Endothelial cell (in vitro differentiated cells): ENCODE results near the gene DNAH9. TPM values are rescaled to one million over a fixed set of nuclear protein-coding genes. Genes with fewer than 3 reads are reported as not detected.

ENCODE experiments used
- DNase-seq: peaks from one replicate; pipeline ENCODE4 v3.0.0; 2021; ENCODE audit warnings: low spot score
- H3K27ac Mint-ChIP-seq: one replicate; pipeline ENCODE4 v1.8.0; 2021; ENCODE audit warnings: mixed read lengths, inconsistent platforms; ENCODE audit not compliant: unreplicated experiment
- H3K27me3 Mint-ChIP-seq: one replicate; pipeline ENCODE4 v1.8.0; 2021; ENCODE audit warnings: mild to moderate bottlenecking, moderate library complexity, mixed read lengths, inconsistent platforms; ENCODE audit not compliant: unreplicated experiment
- H3K36me3 Mint-ChIP-seq: one replicate; pipeline ENCODE4 v1.8.0; 2021; ENCODE audit warnings: mild to moderate bottlenecking, low read depth, mixed read lengths, inconsistent platforms; ENCODE audit not compliant: unreplicated experiment
- H3K4me1 Mint-ChIP-seq: one replicate; pipeline ENCODE4 v1.8.0; 2021; ENCODE audit warnings: mild to moderate bottlenecking, mixed read lengths, inconsistent platforms; ENCODE audit not compliant: unreplicated experiment
- H3K4me3 Mint-ChIP-seq: one replicate; pipeline ENCODE4 v1.8.0; 2021; ENCODE audit warnings: mild to moderate bottlenecking, mixed read lengths, inconsistent platforms; ENCODE audit not compliant: unreplicated experiment
- H3K9me3 Mint-ChIP-seq: one replicate; pipeline ENCODE4 v1.8.0; 2021; ENCODE audit warnings: mixed read lengths, inconsistent platforms; ENCODE audit not compliant: unreplicated experiment
- total RNA-seq: library from RNA; stranded (reverse); fragmentation: NEBNext Ultra II Directional; extraction: Animal tissue kit (Norgen Biotek cat#: 25700); gene quantifications from one replicate; pipeline ENCODE4 v1.2.1, GENCODE V29; 2021; ENCODE audit not compliant: unreplicated experiment
- TF ChIP-seq, protein P1 (sequence below): fragments of 200-600 bp; sonication (generic); IDR thresholded peaks from one replicate; pipeline ENCODE4 v1.5.0; 2021; ENCODE audit warnings: antibody characterized with exemption; ENCODE audit not compliant: unreplicated experiment

Gene DNAH9
- total RNA-seq, 1 donor from 2014 or later: not detected

- no peak overlapping the region for H3K4me3 Mint-ChIP-seq
- no peaks in the 10 kb centered on the region for H3K36me3 Mint-ChIP-seq
- H3K9me3 Mint-ChIP-seq: no peaks in the 10 kb centered on the region
- H3K4me1 Mint-ChIP-seq: no peaks in the 10 kb centered on the region
- H3K27ac Mint-ChIP-seq: no peak overlapping the region
- TF ChIP-seq, protein P1, sequence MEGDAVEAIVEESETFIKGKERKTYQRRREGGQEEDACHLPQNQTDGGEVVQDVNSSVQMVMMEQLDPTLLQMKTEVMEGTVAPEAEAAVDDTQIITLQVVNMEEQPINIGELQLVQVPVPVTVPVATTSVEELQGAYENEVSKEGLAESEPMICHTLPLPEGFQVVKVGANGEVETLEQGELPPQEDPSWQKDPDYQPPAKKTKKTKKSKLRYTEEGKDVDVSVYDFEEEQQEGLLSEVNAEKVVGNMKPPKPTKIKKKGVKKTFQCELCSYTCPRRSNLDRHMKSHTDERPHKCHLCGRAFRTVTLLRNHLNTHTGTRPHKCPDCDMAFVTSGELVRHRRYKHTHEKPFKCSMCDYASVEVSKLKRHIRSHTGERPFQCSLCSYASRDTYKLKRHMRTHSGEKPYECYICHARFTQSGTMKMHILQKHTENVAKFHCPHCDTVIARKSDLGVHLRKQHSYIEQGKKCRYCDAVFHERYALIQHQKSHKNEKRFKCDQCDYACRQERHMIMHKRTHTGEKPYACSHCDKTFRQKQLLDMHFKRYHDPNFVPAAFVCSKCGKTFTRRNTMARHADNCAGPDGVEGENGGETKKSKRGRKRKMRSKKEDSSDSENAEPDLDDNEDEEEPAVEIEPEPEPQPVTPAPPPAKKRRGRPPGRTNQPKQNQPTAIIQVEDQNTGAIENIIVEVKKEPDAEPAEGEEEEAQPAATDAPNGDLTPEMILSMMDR: no peak
- no peaks in the 10 kb centered on the region for H3K27me3 Mint-ChIP-seq
- no peak for DNase-seq
Observed at GRCh38 chr17:11990363-11990983, 392.2 kb downstream of the DNAH9 start.

DNA sequence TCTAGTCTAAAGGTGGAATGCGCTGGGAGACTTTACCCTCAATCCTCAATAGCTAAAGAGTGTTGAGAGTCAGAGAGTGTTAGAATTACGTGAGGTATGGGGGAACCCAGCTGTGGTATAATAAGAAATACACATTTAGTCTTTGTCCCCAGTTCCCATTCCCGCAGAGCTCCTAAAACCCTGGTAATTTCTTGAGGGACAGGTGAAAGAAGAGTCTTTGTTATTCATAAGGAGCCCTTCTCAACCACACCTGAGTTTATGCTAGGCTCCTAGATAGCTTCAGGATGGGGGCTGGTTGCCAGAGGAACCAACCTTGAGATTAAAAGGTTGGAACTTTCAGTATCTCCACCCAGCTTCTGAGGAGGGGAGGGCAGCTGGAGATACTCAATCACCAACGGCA lies 393.2 kb downstream of the DNAH9 start:
- no peaks in the 10 kb centered on the region for H3K4me1 Mint-ChIP-seq
- no peaks in the 10 kb centered on the region for H3K27me3 Mint-ChIP-seq
- no peak overlapping the region for H3K4me3 Mint-ChIP-seq
- H3K9me3 Mint-ChIP-seq: no peaks in the 10 kb centered on the region
- no peak overlapping the region for H3K27ac Mint-ChIP-seq
- TF ChIP-seq, protein P1: no peak
- DNase-seq: no peak
- H3K36me3 Mint-ChIP-seq: no peaks in the 10 kb centered on the region

DNA sequence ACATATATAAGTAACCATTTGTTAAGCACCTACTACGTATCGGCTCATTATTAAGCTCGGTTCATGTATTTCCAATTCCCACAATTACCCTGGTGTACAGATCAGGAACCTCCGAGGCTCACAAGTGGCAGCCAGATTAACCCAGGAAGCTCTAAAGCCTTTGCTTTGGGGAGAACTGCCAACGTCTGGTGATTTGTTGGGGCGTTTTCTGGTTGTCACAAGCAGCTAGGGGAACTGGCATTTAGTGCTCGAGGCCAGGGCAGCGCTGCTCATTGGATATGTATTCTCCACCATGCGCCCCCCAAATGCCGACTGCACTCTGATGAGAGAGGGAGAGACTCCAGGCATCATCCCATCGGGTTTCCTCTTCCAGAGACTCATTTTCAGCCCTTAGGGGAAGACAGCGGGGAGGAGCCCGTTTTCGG lies 398.5 kb downstream of the DNAH9 start:
- H3K27ac Mint-ChIP-seq: peak overlapping the region; percentile 61
- H3K4me1 Mint-ChIP-seq: peaks cover 4% of the 10 kb centered on the region
- peaks cover 5% of the 10 kb centered on the region for H3K27me3 Mint-ChIP-seq
- no peaks in the 10 kb centered on the region for H3K9me3 Mint-ChIP-seq
- H3K36me3 Mint-ChIP-seq: peaks cover 8% of the 10 kb centered on the region
- TF ChIP-seq, protein P1: no peak
- no peak for DNase-seq
- H3K4me3 Mint-ChIP-seq: peak overlapping the region; percentile 92

DNA sequence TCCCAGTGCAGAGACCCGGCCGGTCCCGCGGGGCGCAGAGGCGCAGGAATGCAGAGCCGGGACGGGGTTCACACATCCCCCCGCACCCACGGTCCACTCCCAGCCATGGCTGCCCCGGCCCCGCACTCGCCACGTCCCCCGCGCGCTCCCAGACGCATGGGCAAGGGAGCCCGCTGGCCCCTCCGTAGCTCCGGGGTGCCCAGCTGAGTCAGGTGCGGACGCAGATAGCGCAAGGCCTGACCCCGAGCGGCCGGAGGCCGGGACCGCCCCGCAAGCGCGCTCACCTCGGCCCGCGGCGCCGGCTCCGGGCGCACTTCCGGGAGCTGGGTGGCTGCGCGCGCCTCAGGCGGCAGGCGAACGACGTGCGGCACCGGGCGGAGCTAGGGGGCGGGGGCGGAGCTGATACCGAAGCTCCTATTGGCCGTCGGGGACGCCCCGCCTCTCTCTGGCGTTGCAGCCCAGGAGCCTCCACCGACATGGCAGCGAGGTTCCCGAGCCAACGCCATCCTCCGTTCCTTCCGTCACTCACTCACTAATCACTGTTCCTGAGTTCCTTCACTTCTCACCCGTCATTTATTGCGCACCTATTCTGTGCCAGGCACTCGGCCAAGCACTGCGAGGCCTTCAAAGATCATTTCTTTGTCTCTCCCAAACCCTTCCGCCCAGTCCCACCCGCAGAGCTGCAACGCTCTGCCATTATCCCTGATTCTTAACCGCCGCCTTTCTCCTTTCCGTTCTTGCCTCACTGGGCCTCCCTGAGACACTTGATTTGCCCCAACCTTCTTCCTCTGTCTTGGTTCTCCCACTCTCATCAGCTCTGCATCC lies 399.1 kb downstream of the DNAH9 start, which contains the start of gene ZNF18:
Gene ZNF18 (minus strand): TSS at position 329 of the 825 bp plus-strand sequence. CDS start 4,646 bp downstream, outside the sequence.
- TF ChIP-seq, protein P1: no peak
- Mint-ChIP-seq H3K27ac (peak within 1 kb of the TSS; percentile 94), H3K4me1 (peaks cover 4% of the 10 kb centered on the region), H3K27me3 (peaks cover 5% of the 10 kb centered on the region), H3K9me3 (no peaks in the 10 kb centered on the region), H3K4me3 (peak within 1 kb of the TSS; percentile 96), H3K36me3 (peaks cover 8% of the 10 kb centered on the region)
- DNase-seq: peak; percentile 96

- peak overlapping the region; percentile 96 for H3K4me3 Mint-ChIP-seq
- peak overlapping the region; percentile 94 for H3K27ac Mint-ChIP-seq
- H3K36me3 Mint-ChIP-seq: peaks cover 8% of the 10 kb centered on the region
- peaks cover 5% of the 10 kb centered on the region for H3K27me3 Mint-ChIP-seq
- peaks cover 4% of the 10 kb centered on the region for H3K4me1 Mint-ChIP-seq
- H3K9me3 Mint-ChIP-seq: no peaks in the 10 kb centered on the region
- DNase-seq: no peak
- TF ChIP-seq, protein P1: no peak
Observed at GRCh38 chr17:11997972-11998233, 399.6 kb downstream of the DNAH9 start.
